GM12878 (cell line): Measurements from ENCODE around the gene XPNPEP2. TPM values are rescaled to one million over a fixed set of nuclear protein-coding genes. Genes with fewer than 3 reads are reported as not detected.

Experiments used
- ATAC-seq: fragments of 200-7000 bp; cut with Tn5 transposase; 3 replicates; pipeline ENCODE4 v1.9.1; 2020; ENCODE audit warnings: mild to moderate bottlenecking, moderate library complexity
- BruUV-seq: library from RNA; stranded (reverse); fragments of 400-500 nt; replicated peaks from 2 replicates; lab custom pipeline; 2021; lab: Mats Ljungman, UMichigan
- CTCF ChIA-PET: fragments of 300-600 bp; sonication (Branson Sonifier 250); formaldehyde crosslinking; extraction: SDS; loops from one replicate; lab custom pipeline; 2021; ENCODE audit warnings: inconsistent platforms; lab: Yijun Ruan, JAX
- POLR2A ChIA-PET: fragments of 350-600 bp; formaldehyde crosslinking; extraction: SDS; loops from one replicate; lab custom pipeline; 2021; ENCODE audit warnings: inconsistent platforms; lab: Charles Lee
- RAD21 ChIA-PET: fragments of 300-600 bp; sonication (Branson Sonifier 250); formaldehyde crosslinking; loops from one replicate; lab custom pipeline; 2023; ENCODE audit warnings: antibody characterized with exemption; ENCODE audit not compliant: unreplicated experiment; lab: Charles Lee
- SMC1A ChIA-PET: fragments of 300-600 bp; sonication (Branson Sonifier 250); formaldehyde crosslinking; loops from one replicate; lab custom pipeline; 2023; ENCODE audit not compliant: unreplicated experiment, uncharacterized antibody; lab: Charles Lee
- DNase-seq: peaks from one replicate; pipeline ENCODE4 v3.0.0-alpha.2; 2011; ENCODE audit warnings: low read depth, low spot score
- FAIRE-seq: peaks from 3 replicates; lab custom pipeline; 2011; peaks lifted over from hg19 to GRCh38; lab: Jason Lieb, UNC
- H2AFZ ChIP-seq: 2 replicates; pipeline ENCODE4 v1.6.0; 2011; ENCODE audit warnings: low read depth, low read length, control low read depth; ENCODE audit not compliant: control insufficient read depth
- H3K27ac ChIP-seq: 2 replicates; pipeline ENCODE4 v1.5.1; 2011; ENCODE audit warnings: control low read depth; ENCODE audit not compliant: control insufficient read depth, insufficient read depth
- H3K27me3 ChIP-seq, 2 experiments: replicated peaks in 1 of 2; 2 replicates each; pipeline versions ENCODE4 v1.6.0 to v1.6.1; 2011; ENCODE audit warnings: low read length in 1 of 2; ENCODE audit not compliant: control insufficient read depth in 2 of 2, insufficient read depth in 2 of 2
- H3K36me3 ChIP-seq, 2 experiments: 2 replicates each; pipeline ENCODE4 v1.5.1; 2011; ENCODE audit warnings: low read length in 1 of 2; ENCODE audit not compliant: control insufficient read depth in 2 of 2, insufficient read depth in 2 of 2
- H3K4me1 ChIP-seq: 2 replicates; pipeline ENCODE4 v1.6.1; 2011; ENCODE audit warnings: mild to moderate bottlenecking, low read length, moderate library complexity, mixed read lengths; ENCODE audit not compliant: control insufficient read depth, insufficient read depth
- H3K4me2 ChIP-seq: 2 replicates; pipeline ENCODE4 v1.6.0; 2011; ENCODE audit warnings: control low read depth; ENCODE audit not compliant: control insufficient read depth, insufficient read depth
- H3K4me3 ChIP-seq: fragments of 200-600 bp; sonication (generic); 2 replicates; pipeline ENCODE4 v1.5.1; 2016
- H3K79me2 ChIP-seq: 2 replicates; pipeline ENCODE4 v1.6.0; 2011; ENCODE audit warnings: low read length; ENCODE audit not compliant: control insufficient read depth, insufficient read depth
- H3K9ac ChIP-seq: 2 replicates; pipeline ENCODE4 v1.8.0; 2011; ENCODE audit warnings: low read length, control low read depth, mixed read lengths; ENCODE audit not compliant: control insufficient read depth, insufficient read depth
- H3K9me3 ChIP-seq: replicated peaks from 3 replicates; pipeline ENCODE4 v1.5.1; 2011; ENCODE audit warnings: mild to moderate bottlenecking, low read length; ENCODE audit not compliant: control insufficient read depth, insufficient read depth
- H4K20me1 ChIP-seq: 2 replicates; pipeline ENCODE4 v1.6.0; 2011; ENCODE audit not compliant: control insufficient read depth, insufficient read depth
- ASH2L ChIP-seq: fragments of 300-600, 200-600 bp; sonication (generic); IDR thresholded peaks from 2 replicates; pipeline ENCODE4 v1.6.1; 2017; ENCODE audit warnings: low read depth, mild to moderate bottlenecking, borderline replicate concordance
- HDAC2 ChIP-seq: fragments of 200-600 bp; sonication (generic); IDR thresholded peaks from 2 replicates; pipeline ENCODE4 v1.6.1; 2017
- WGBS: methylation state at CpG from one replicate; pipeline ENCODE4 v1.1.6; 2016; ENCODE audit warnings: low lambda C conversion rate; ENCODE audit not compliant: insufficient replicate concordance, insufficient coverage; ENCODE audit errors: missing lambda C conversion rate; 5-methylcytosine and 5-hydroxymethylcytosine counted together
- in situ Hi-C: fragments of 300-500 bp; cut with MboI; formaldehyde crosslinking; loops from 9 replicates; pipeline ENCODE4 v1.14.3; 2018; ENCODE audit warnings: mixed read lengths
- intact Hi-C: fragments of 100-400 bp; cut with micrococcal nuclease; formaldehyde crosslinking; loops from one replicate; pipeline ENCODE4 v1.14.2; 2022; ENCODE audit not compliant: unreplicated experiment
- polyA plus RNA-seq, 11 experiments: library from polyadenylated mRNA; depleted of rRNA in 4 of 11; unstranded in 6 of 11; stranded (reverse) in 5 of 11; fragments of >200 nt; fragmentation: Nextera tagmentation in 4 of 11; fragmentation: Illumina TruSeq in 1 of 11; extraction: Ambion mirVana in 4 of 11; extraction: Trizol in 1 of 11; gene quantifications; 1 replicate in 1 of 11; 2 replicates in 10 of 11; pipeline versions ENCODE4 v1.2.1 to v1.2.3, GENCODE V29; 2011 to 2016; ENCODE audit warnings: inconsistent platforms in 2 of 11, missing spikeins in 2 of 11, low read depth in 1 of 11
- total RNA-seq, 4 experiments: library from RNA; depleted of rRNA in 3 of 4; stranded (reverse); fragments of >200 nt in 3 of 4; fragmentation: Illumina TruSeq in 1 of 4; extraction: Trizol in 1 of 4; gene quantifications; 2 replicates each; pipeline versions ENCODE4 v1.2.1 to v1.2.3, GENCODE V29; 2013 to 2021
- TF ChIP-seq, protein P1 (sequence below): fragments of 150-350 bp; IDR thresholded peaks from 2 replicates; pipeline ENCODE4 v1.6.1; 2014; ENCODE audit warnings: mild to moderate bottlenecking, low read depth, low read length
- TF ChIP-seq, protein P2 (sequence below): fragments of 450-650 bp; IDR thresholded peaks from 2 replicates; pipeline ENCODE4 v1.6.1; 2017; ENCODE audit warnings: borderline replicate concordance

The XPNPEP2 gene
- total and polyA plus RNA-seq, 10 of the 15 experiments (the other 5 are each of a cell fraction or from before 2014, with no cell fraction given): 0.04 to 0.37 (median 0.15) TPM

DNA sequence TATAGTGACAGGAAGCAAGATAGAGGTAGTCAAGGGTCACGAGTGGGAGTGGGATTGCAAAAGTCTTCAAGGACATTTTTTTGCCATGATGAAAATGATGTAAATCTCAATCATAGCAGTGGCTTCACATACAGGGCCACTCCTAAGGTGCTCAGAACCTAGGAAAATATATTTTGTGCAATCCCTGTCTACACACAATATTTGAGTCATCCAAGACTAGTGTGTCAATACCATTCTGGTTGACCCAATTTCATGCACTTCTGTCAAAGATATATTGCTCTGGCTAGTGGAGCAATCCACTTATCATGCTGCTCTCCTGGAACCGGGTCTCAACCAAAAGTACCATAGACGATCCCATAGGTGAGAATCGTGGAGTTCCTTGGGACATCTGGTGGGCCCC, 24.2 kb upstream of the XPNPEP2 start (continued):
- TF ChIP-seq HDAC2: no peak
- TF ChIP-seq, protein P1, sequence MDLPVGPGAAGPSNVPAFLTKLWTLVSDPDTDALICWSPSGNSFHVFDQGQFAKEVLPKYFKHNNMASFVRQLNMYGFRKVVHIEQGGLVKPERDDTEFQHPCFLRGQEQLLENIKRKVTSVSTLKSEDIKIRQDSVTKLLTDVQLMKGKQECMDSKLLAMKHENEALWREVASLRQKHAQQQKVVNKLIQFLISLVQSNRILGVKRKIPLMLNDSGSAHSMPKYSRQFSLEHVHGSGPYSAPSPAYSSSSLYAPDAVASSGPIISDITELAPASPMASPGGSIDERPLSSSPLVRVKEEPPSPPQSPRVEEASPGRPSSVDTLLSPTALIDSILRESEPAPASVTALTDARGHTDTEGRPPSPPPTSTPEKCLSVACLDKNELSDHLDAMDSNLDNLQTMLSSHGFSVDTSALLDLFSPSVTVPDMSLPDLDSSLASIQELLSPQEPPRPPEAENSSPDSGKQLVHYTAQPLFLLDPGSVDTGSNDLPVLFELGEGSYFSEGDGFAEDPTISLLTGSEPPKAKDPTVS: no peak
- TF ChIP-seq, protein P2, sequence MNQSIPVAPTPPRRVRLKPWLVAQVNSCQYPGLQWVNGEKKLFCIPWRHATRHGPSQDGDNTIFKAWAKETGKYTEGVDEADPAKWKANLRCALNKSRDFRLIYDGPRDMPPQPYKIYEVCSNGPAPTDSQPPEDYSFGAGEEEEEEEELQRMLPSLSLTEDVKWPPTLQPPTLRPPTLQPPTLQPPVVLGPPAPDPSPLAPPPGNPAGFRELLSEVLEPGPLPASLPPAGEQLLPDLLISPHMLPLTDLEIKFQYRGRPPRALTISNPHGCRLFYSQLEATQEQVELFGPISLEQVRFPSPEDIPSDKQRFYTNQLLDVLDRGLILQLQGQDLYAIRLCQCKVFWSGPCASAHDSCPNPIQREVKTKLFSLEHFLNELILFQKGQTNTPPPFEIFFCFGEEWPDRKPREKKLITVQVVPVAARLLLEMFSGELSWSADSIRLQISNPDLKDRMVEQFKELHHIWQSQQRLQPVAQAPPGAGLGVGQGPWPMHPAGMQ: no peak
- TF ChIP-seq, all 136 proteins: peak for 0

DNA sequence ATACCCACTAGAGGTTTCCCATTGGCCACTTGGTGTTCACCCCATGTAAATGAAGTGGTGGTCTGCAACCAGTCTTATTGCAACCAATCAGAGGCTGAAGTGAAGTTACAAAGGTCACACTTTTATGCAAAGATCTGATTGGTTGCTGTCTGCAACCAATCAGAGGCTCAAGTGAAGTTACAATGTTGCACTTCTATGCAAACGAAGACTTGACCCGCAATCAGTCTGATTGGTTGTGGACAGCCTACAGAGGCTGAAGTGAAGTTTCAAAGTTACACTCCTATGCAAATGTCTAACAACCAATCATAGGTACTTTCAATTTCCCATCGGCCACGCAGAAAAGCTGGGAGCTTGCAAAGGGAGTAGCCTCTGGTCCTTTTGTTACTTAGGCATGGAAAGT, 22.3 kb upstream of the XPNPEP2 start:
- no peak for FAIRE-seq
- H4K20me1 ChIP-seq: no peaks in the 10 kb centered on the region
- no peak overlapping the region for H3K4me3 ChIP-seq
- ATAC-seq: no peak
- 87% methylated on average over 4 of the region's 4 CpGs for WGBS
- CTCF ChIA-PET: interaction anchor here (1.4 kb wide), 1 partner anchor 10 kb away, joined by 7 read pairs; no protein-coding TSS in a partner anchor
- RAD21 ChIA-PET: no interaction called here
- no peaks in the 10 kb centered on the region for H3K4me1 ChIP-seq
- no peaks in the 10 kb centered on the region for H3K79me2 ChIP-seq
- H3K4me2 ChIP-seq: no peak overlapping the region
- DNase-seq: no peak
- H3K27ac ChIP-seq: no peak overlapping the region
- intact Hi-C loops: no loop called here
- H3K36me3 ChIP-seq: no peaks in the 10 kb centered on the region
- SMC1A ChIA-PET: no interaction called here
- H3K27me3 ChIP-seq: no peaks in the 10 kb centered on the region; a peak in 1 of 4 replicates
- no peaks in the 10 kb centered on the region for H3K9me3 ChIP-seq
- no peak overlapping the region for H3K9ac ChIP-seq
- POLR2A ChIA-PET: no interaction called here
- no peak for TF ChIP-seq ASH2L
- TF ChIP-seq, all 136 proteins: peak for 0
- in situ Hi-C loops: no loop called here
- no TSS peak for BruUV-seq
- H2AFZ ChIP-seq: no peak overlapping the region
